ENCODE data around the gene FLT3LG. TPM values are rescaled to one million over a fixed set of nuclear protein-coding genes. Genes with fewer than 3 reads are reported as not detected.
A peak's percentile ranks its signal among the peaks of the same experiment; 100 is the strongest.

Gene FLT3LG
- total and polyA plus RNA-seq, 2 experiments from 2014 or later = 0.49 to 1.8 TPM

DNA sequence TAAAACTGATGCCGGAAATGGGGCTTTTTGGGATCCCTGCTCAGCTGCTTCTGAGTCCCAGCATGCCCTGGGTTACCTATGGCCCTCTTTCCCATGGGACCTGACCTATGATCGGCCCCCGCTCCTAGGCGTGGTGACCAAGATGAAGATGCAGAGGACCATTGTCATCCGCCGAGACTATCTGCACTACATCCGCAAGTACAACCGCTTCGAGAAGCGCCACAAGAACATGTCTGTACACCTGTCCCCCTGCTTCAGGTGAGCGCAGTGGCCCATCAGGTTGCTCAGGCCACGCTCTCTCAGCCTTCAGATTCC is 23.7 kb downstream of the FLT3LG start:
- Mint-ChIP-seq H3K27ac (peak overlapping the region; percentile 98; the same call in 1 of the 2 replicates), H3K27me3 (ENCODE audit: insufficient read depth, low read depth, poor library complexity) (peaks cover 55% of the 10 kb centered on the region), H3K4me3 (peak overlapping the region; percentile 94), H3K4me1 (peaks cover 34% of the 10 kb centered on the region), H3K9me3 (peaks cover 10% of the 10 kb centered on the region; the same call in 1 of the 3 replicates), H3K36me3 (ENCODE audit: low read depth) (peaks cover 52% of the 10 kb centered on the region)
- Histone ChIP-seq H3K4me1 (ENCODE audit: insufficient read depth) (peaks cover 42% of the 10 kb centered on the region), H2AFZ (no peak overlapping the region), H3F3A (replicated peaks; ENCODE audit: low read depth) (peaks cover 64% of the 10 kb centered on the region), H3K4me3 (peak overlapping the region; percentile 100), H3K27ac (ENCODE audit: low read depth) (peak overlapping the region; percentile 99), H3K9me2 (ENCODE audit: insufficient read depth) (no peaks in the 10 kb centered on the region), H4K20me1 (replicated peaks; ENCODE audit: insufficient read depth) (peaks cover 19% of the 10 kb centered on the region), H3K27me3 (ENCODE audit: insufficient read depth) (no peaks in the 10 kb centered on the region), H3K36me3 (ENCODE audit: insufficient read depth) (peaks cover 24% of the 10 kb centered on the region), H3K4me2 (peak overlapping the region; percentile 100), H3K79me2 (replicated peaks; ENCODE audit: insufficient read depth) (peaks cover 26% of the 10 kb centered on the region)
- ATAC-seq (no peak), DNase-seq (ENCODE audit: low spot score) (no peak)
- no peak for TF ChIP-seq CREB1 (CRISPR knock-in tag; IDR thresholded peaks at IDR 0.05; ENCODE audit: low read depth)
- peak; percentile 5; the same call in 1 of the 2 replicates for TF ChIP-seq POLR2AphosphoS5 (IDR thresholded peaks at IDR 0.05; ENCODE audit: low read depth)

DNA sequence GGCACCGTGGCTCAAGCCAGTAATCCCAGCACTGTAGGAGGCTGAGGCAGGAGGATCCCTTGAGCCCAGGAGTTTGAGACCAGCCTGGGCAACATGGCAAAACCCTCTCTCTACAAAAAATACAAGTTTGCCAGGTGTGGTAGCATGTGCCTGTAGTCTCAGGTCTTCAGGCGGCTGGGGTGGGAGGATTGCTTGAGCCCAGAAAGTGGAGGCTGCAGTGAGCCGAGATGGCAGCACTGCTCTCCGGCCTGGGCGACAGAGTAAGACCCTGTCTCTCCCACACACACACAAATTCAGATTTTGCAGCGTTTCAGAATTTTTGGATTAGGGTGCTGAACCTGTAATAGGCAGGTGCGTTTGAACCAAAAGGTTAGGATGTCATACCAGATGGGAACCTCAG is 24.5 kb downstream of the FLT3LG start:
- Histone ChIP-seq H3K79me2 (replicated peaks; ENCODE audit: insufficient read depth) (peaks cover 26% of the 10 kb centered on the region), H3K36me3 (ENCODE audit: insufficient read depth) (peaks cover 24% of the 10 kb centered on the region), H3K4me1 (ENCODE audit: insufficient read depth) (peaks cover 48% of the 10 kb centered on the region), H3K9me2 (ENCODE audit: insufficient read depth) (no peaks in the 10 kb centered on the region), H3K27me3 (ENCODE audit: insufficient read depth) (no peaks in the 10 kb centered on the region), H3K4me2 (peak overlapping the region; percentile 100; the same call in 1 of the 2 replicates), H3F3A (replicated peaks; ENCODE audit: low read depth) (peaks cover 58% of the 10 kb centered on the region), H3K27ac (ENCODE audit: low read depth) (peak overlapping the region; percentile 99), H3K4me3 (peak overlapping the region; percentile 100), H4K20me1 (replicated peaks; ENCODE audit: insufficient read depth) (peaks cover 19% of the 10 kb centered on the region), H2AFZ (no peak overlapping the region)
- ATAC-seq (no peak), DNase-seq (ENCODE audit: low spot score) (no peak)
- H3K27me3 Mint-ChIP-seq (ENCODE audit: insufficient read depth, low read depth, poor library complexity) = peaks cover 48% of the 10 kb centered on the region
- peaks cover 45% of the 10 kb centered on the region for H3K36me3 Mint-ChIP-seq (ENCODE audit: low read depth)
- H3K27ac Mint-ChIP-seq = no peak overlapping the region; the same call in none of the 2 replicates
- H3K4me3 Mint-ChIP-seq = peak overlapping the region; percentile 94
- H3K4me1 Mint-ChIP-seq = peaks cover 34% of the 10 kb centered on the region
- H3K9me3 Mint-ChIP-seq = peaks cover 6% of the 10 kb centered on the region; the same call in 1 of the 3 replicates
- no peak for TF ChIP-seq EZH2 (IDR thresholded peaks at IDR 0.05; ENCODE audit: low read depth, unreplicated experiment)
- TF ChIP-seq CREB1 (CRISPR knock-in tag; IDR thresholded peaks at IDR 0.05; ENCODE audit: low read depth) = no peak
- TF ChIP-seq NANOG (IDR thresholded peaks at IDR 0.05; ENCODE audit: borderline replicate concordance) = no peak
- TF ChIP-seq, protein P1, sequence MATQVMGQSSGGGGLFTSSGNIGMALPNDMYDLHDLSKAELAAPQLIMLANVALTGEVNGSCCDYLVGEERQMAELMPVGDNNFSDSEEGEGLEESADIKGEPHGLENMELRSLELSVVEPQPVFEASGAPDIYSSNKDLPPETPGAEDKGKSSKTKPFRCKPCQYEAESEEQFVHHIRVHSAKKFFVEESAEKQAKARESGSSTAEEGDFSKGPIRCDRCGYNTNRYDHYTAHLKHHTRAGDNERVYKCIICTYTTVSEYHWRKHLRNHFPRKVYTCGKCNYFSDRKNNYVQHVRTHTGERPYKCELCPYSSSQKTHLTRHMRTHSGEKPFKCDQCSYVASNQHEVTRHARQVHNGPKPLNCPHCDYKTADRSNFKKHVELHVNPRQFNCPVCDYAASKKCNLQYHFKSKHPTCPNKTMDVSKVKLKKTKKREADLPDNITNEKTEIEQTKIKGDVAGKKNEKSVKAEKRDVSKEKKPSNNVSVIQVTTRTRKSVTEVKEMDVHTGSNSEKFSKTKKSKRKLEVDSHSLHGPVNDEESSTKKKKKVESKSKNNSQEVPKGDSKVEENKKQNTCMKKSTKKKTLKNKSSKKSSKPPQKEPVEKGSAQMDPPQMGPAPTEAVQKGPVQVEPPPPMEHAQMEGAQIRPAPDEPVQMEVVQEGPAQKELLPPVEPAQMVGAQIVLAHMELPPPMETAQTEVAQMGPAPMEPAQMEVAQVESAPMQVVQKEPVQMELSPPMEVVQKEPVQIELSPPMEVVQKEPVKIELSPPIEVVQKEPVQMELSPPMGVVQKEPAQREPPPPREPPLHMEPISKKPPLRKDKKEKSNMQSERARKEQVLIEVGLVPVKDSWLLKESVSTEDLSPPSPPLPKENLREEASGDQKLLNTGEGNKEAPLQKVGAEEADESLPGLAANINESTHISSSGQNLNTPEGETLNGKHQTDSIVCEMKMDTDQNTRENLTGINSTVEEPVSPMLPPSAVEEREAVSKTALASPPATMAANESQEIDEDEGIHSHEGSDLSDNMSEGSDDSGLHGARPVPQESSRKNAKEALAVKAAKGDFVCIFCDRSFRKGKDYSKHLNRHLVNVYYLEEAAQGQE (IDR thresholded peaks at IDR 0.05; ENCODE audit: unreplicated experiment) = no peak
- TF ChIP-seq ZNF331 (CRISPR knock-in tag; IDR thresholded peaks at IDR 0.05; ENCODE audit: low read depth) = no peak
- TF ChIP-seq POLR2AphosphoS5 (IDR thresholded peaks at IDR 0.05; ENCODE audit: low read depth) = no peak
- TF ChIP-seq JUNB (IDR thresholded peaks at IDR 0.05; ENCODE audit: unreplicated experiment) = no peak
- TF ChIP-seq, protein P2, sequence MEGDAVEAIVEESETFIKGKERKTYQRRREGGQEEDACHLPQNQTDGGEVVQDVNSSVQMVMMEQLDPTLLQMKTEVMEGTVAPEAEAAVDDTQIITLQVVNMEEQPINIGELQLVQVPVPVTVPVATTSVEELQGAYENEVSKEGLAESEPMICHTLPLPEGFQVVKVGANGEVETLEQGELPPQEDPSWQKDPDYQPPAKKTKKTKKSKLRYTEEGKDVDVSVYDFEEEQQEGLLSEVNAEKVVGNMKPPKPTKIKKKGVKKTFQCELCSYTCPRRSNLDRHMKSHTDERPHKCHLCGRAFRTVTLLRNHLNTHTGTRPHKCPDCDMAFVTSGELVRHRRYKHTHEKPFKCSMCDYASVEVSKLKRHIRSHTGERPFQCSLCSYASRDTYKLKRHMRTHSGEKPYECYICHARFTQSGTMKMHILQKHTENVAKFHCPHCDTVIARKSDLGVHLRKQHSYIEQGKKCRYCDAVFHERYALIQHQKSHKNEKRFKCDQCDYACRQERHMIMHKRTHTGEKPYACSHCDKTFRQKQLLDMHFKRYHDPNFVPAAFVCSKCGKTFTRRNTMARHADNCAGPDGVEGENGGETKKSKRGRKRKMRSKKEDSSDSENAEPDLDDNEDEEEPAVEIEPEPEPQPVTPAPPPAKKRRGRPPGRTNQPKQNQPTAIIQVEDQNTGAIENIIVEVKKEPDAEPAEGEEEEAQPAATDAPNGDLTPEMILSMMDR (conservative IDR thresholded peaks at IDR 0.05; ENCODE audit: low read depth in 2 of 2) = no peak
- TF ChIP-seq, protein P3, sequence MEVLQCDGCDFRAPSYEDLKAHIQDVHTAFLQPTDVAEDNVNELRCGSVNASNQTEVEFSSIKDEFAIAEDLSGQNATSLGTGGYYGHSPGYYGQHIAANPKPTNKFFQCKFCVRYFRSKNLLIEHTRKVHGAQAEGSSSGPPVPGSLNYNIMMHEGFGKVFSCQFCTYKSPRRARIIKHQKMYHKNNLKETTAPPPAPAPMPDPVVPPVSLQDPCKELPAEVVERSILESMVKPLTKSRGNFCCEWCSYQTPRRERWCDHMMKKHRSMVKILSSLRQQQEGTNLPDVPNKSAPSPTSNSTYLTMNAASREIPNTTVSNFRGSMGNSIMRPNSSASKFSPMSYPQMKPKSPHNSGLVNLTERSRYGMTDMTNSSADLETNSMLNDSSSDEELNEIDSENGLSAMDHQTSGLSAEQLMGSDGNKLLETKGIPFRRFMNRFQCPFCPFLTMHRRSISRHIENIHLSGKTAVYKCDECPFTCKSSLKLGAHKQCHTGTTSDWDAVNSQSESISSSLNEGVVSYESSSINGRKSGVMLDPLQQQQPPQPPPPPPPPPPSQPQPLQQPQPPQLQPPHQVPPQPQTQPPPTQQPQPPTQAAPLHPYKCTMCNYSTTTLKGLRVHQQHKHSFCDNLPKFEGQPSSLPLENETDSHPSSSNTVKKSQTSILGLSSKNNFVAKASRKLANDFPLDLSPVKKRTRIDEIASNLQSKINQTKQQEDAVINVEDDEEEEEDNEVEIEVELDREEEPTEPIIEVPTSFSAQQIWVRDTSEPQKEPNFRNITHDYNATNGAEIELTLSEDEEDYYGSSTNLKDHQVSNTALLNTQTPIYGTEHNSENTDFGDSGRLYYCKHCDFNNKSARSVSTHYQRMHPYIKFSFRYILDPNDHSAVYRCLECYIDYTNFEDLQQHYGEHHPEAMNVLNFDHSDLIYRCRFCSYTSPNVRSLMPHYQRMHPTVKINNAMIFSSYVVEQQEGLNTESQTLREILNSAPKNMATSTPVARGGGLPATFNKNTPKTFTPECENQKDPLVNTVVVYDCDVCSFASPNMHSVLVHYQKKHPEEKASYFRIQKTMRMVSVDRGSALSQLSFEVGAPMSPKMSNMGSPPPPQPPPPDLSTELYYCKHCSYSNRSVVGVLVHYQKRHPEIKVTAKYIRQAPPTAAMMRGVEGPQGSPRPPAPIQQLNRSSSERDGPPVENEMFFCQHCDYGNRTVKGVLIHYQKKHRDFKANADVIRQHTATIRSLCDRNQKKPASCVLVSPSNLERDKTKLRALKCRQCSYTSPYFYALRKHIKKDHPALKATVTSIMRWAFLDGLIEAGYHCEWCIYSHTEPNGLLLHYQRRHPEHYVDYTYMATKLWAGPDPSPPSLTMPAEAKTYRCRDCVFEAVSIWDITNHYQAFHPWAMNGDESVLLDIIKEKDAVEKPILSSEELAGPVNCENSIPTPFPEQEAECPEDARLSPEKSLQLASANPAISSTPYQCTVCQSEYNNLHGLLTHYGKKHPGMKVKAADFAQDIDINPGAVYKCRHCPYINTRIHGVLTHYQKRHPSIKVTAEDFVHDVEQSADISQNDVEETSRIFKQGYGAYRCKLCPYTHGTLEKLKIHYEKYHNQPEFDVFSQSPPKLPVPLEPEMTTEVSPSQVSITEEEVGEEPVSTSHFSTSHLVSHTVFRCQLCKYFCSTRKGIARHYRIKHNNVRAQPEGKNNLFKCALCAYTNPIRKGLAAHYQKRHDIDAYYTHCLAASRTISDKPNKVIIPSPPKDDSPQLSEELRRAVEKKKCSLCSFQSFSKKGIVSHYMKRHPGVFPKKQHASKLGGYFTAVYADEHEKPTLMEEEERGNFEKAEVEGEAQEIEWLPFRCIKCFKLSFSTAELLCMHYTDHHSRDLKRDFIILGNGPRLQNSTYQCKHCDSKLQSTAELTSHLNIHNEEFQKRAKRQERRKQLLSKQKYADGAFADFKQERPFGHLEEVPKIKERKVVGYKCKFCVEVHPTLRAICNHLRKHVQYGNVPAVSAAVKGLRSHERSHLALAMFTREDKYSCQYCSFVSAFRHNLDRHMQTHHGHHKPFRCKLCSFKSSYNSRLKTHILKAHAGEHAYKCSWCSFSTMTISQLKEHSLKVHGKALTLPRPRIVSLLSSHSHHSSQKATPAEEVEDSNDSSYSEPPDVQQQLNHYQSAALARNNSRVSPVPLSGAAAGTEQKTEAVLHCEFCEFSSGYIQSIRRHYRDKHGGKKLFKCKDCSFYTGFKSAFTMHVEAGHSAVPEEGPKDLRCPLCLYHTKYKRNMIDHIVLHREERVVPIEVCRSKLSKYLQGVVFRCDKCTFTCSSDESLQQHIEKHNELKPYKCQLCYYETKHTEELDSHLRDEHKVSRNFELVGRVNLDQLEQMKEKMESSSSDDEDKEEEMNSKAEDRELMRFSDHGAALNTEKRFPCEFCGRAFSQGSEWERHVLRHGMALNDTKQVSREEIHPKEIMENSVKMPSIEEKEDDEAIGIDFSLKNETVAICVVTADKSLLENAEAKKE (CRISPR knock-in tag; IDR thresholded peaks at IDR 0.05) = no peak
